WTC11 (cell line): ENCODE results near the gene HS1BP3. TPM values are rescaled to one million over a fixed set of nuclear protein-coding genes. Genes with fewer than 3 reads are reported as not detected.

ENCODE experiments used
- ATAC-seq: fragments of 200-7000 bp; cut with Tn5 transposase; 2 replicates; pipeline ENCODE4 v1.10.0; 2021; ENCODE audit warnings: mild to moderate bottlenecking, moderate library complexity
- CTCF ChIA-PET: fragments of 300-600 bp; sonication (Branson Sonifier 250); formaldehyde crosslinking; loops from one replicate; lab custom pipeline; 2021; ENCODE audit warnings: antibody characterized with exemption; lab: Charles Lee
- POLR2A ChIA-PET: fragments of 350-600 bp; sonication (Branson Sonifier 250); formaldehyde crosslinking; loops from one replicate; lab custom pipeline; 2021; ENCODE audit warnings: antibody characterized with exemption; lab: Charles Lee
- DNase-seq: peaks from one replicate; pipeline ENCODE4 v3.0.0; 2021; ENCODE audit warnings: low spot score
- H3K27ac Mint-ChIP-seq: 2 replicates; pipeline ENCODE4 v1.8.0; 2021; ENCODE audit warnings: mixed read lengths
- H3K27me3 Mint-ChIP-seq: 2 replicates; pipeline ENCODE4 v1.8.0; 2021; ENCODE audit warnings: low read depth, mild to moderate bottlenecking, moderate library complexity, mixed read lengths
- H3K36me3 Mint-ChIP-seq: 2 replicates; pipeline ENCODE4 v1.8.0; 2021; ENCODE audit warnings: mixed read lengths
- H3K4me1 Mint-ChIP-seq: 2 replicates; pipeline ENCODE4 v1.8.0; 2022; ENCODE audit warnings: mixed read lengths
- H3K4me3 Mint-ChIP-seq: 2 replicates; pipeline ENCODE4 v1.8.0; 2021; ENCODE audit warnings: mild to moderate bottlenecking, moderate library complexity, mixed read lengths
- H3K9me3 Mint-ChIP-seq: 2 replicates; pipeline ENCODE4 v1.8.0; 2021; ENCODE audit warnings: mixed read lengths
- ETV6 ChIP-seq: sonication (generic); formaldehyde crosslinking; IDR thresholded peaks from 2 replicates; pipeline ENCODE4 v1.8.1; 2022; ENCODE audit warnings: mild to moderate bottlenecking, missing genetic modification reagents
- GTF2I ChIP-seq: fragments of 250-450 bp; sonication (Bioruptor Pico); conservative IDR thresholded peaks from 2 replicates; pipeline ENCODE4 v1.4.0; 2021; ENCODE audit warnings: mild to moderate bottlenecking
- JAZF1 ChIP-seq: fragments of 250-450 bp; sonication (Bioruptor Pico); IDR thresholded peaks from 2 replicates; pipeline ENCODE4 v1.9.0; 2021; ENCODE audit warnings: moderate library complexity, mild to moderate bottlenecking, inconsistent platforms
- NR3C1 ChIP-seq: sonication (generic); formaldehyde crosslinking; conservative IDR thresholded peaks from 2 replicates; pipeline ENCODE4 v1.8.1; 2023; ENCODE audit warnings: low read depth, mild to moderate bottlenecking, missing genetic modification reagents
- PRRX2 ChIP-seq: fragments of 250-450 bp; sonication (Bioruptor Pico); IDR thresholded peaks from 2 replicates; pipeline ENCODE4 v1.8.0; 2021; ENCODE audit warnings: mild to moderate bottlenecking
- SOX15 ChIP-seq: fragments of 250-450 bp; sonication (Bioruptor Pico); IDR thresholded peaks from 2 replicates; pipeline ENCODE4 v1.9.0; 2021; ENCODE audit warnings: mild to moderate bottlenecking
- SP1 ChIP-seq: sonication (generic); formaldehyde crosslinking; conservative IDR thresholded peaks from 2 replicates; pipeline ENCODE4 v1.8.1; 2022; ENCODE audit warnings: missing genetic modification reagents
- TCF7 ChIP-seq: sonication (generic); formaldehyde crosslinking; IDR thresholded peaks from 2 replicates; pipeline ENCODE4 v1.8.0; 2022; ENCODE audit warnings: mild to moderate bottlenecking, low read depth, missing genetic modification reagents, moderate library complexity
- TEAD1 ChIP-seq: sonication (generic); formaldehyde crosslinking; IDR thresholded peaks from 2 replicates; pipeline ENCODE4 v1.8.0; 2022; ENCODE audit warnings: mild to moderate bottlenecking, missing genetic modification reagents
- TP53 ChIP-seq: sonication (generic); formaldehyde crosslinking; IDR thresholded peaks from 2 replicates; pipeline ENCODE4 v1.8.1; 2023; ENCODE audit warnings: mild to moderate bottlenecking, missing genetic modification reagents
- ZBTB21 ChIP-seq: sonication (generic); formaldehyde crosslinking; IDR thresholded peaks from 2 replicates; pipeline ENCODE4 v1.8.1; 2023; ENCODE audit warnings: mild to moderate bottlenecking, missing genetic modification reagents, borderline replicate concordance
- ZNF219 ChIP-seq: sonication (generic); formaldehyde crosslinking; IDR thresholded peaks from 2 replicates; pipeline ENCODE4 v1.8.0; 2023; ENCODE audit warnings: missing genetic modification reagents, mild to moderate bottlenecking, borderline replicate concordance
- ZNF232 ChIP-seq: sonication (generic); formaldehyde crosslinking; IDR thresholded peaks from 2 replicates; pipeline ENCODE4 v1.8.0; 2022; ENCODE audit warnings: mild to moderate bottlenecking, missing genetic modification reagents
- ZNF423 ChIP-seq: fragments of 250-450 bp; sonication (Bioruptor Pico); IDR thresholded peaks from 2 replicates; pipeline ENCODE4 v2.1.2; 2022; ENCODE audit warnings: mild to moderate bottlenecking, moderate library complexity
- ZNF671 ChIP-seq: fragments of 250-450 bp; sonication (Bioruptor Pico); IDR thresholded peaks from 2 replicates; pipeline ENCODE4 v1.8.0; 2021; ENCODE audit warnings: mild to moderate bottlenecking
- total RNA-seq: library from RNA; stranded (reverse); gene quantifications from 3 replicates; pipeline ENCODE4 v1.2.3, GENCODE V29; 2021
- TF ChIP-seq, protein P1 (sequence below): sonication (generic); formaldehyde crosslinking; IDR thresholded peaks from 2 replicates; pipeline ENCODE4 v1.8.0; 2023; ENCODE audit warnings: mild to moderate bottlenecking, missing genetic modification reagents
- TF ChIP-seq, protein P2 (sequence below): sonication (generic); formaldehyde crosslinking; IDR thresholded peaks from 2 replicates; pipeline ENCODE4 v1.8.0; 2022; ENCODE audit warnings: mild to moderate bottlenecking, missing genetic modification reagents
- TF ChIP-seq, protein P3 (sequence below): fragments of 250-450 bp; sonication (Bioruptor Pico); IDR thresholded peaks from 2 replicates; pipeline ENCODE4 v1.8.0; 2021; ENCODE audit warnings: mild to moderate bottlenecking
- TF ChIP-seq, protein P4 (sequence below): sonication (generic); formaldehyde crosslinking; IDR thresholded peaks from 2 replicates; pipeline ENCODE4 v1.8.0; 2022; ENCODE audit warnings: mild to moderate bottlenecking, missing genetic modification reagents
- TF ChIP-seq, protein P5 (sequence below): sonication (generic); formaldehyde crosslinking; conservative IDR thresholded peaks from 2 replicates; pipeline ENCODE4 v1.8.1; 2023; ENCODE audit warnings: mild to moderate bottlenecking, low read depth, missing genetic modification reagents, moderate library complexity
- TF ChIP-seq, protein P6 (sequence below): fragments of 250-450 bp; sonication (Bioruptor Pico); IDR thresholded peaks from 2 replicates; pipeline ENCODE4 v1.9.0; 2021; ENCODE audit warnings: mild to moderate bottlenecking
- TF ChIP-seq, protein P7 (sequence below): sonication (generic); formaldehyde crosslinking; IDR thresholded peaks from 2 replicates; pipeline ENCODE4 v1.8.0; 2022; ENCODE audit warnings: mild to moderate bottlenecking, missing genetic modification reagents
- TF ChIP-seq, protein P8 (sequence below): sonication (generic); formaldehyde crosslinking; IDR thresholded peaks from 2 replicates; pipeline ENCODE4 v1.8.0; 2022; ENCODE audit warnings: mild to moderate bottlenecking, missing genetic modification reagents

Gene HS1BP3
- total RNA-seq, 1 experiment from 2014 or later: 17.9 TPM

DNA sequence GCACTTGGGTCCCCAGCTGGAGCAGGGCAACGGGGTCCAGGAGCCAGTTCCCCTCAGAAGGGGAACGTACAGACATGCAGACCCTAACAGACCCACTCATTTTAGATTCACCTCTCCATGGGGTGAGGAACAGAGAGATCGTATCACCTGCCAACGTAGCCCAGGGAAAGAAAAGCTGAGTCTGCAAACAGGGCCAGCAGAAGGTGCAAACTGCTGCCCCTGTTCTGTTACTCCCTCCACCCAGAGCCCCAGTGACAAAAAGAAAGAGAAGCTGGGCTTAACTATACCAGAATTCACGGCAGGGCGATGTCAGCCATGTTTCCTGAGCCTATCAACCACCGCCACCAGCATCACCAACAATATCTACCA is 817 bp upstream of the HS1BP3 start (continued):
- TF ChIP-seq, protein P1, sequence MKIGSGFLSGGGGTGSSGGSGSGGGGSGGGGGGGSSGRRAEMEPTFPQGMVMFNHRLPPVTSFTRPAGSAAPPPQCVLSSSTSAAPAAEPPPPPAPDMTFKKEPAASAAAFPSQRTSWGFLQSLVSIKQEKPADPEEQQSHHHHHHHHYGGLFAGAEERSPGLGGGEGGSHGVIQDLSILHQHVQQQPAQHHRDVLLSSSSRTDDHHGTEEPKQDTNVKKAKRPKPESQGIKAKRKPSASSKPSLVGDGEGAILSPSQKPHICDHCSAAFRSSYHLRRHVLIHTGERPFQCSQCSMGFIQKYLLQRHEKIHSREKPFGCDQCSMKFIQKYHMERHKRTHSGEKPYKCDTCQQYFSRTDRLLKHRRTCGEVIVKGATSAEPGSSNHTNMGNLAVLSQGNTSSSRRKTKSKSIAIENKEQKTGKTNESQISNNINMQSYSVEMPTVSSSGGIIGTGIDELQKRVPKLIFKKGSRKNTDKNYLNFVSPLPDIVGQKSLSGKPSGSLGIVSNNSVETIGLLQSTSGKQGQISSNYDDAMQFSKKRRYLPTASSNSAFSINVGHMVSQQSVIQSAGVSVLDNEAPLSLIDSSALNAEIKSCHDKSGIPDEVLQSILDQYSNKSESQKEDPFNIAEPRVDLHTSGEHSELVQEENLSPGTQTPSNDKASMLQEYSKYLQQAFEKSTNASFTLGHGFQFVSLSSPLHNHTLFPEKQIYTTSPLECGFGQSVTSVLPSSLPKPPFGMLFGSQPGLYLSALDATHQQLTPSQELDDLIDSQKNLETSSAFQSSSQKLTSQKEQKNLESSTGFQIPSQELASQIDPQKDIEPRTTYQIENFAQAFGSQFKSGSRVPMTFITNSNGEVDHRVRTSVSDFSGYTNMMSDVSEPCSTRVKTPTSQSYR: no peak
- TF ChIP-seq, protein P2, sequence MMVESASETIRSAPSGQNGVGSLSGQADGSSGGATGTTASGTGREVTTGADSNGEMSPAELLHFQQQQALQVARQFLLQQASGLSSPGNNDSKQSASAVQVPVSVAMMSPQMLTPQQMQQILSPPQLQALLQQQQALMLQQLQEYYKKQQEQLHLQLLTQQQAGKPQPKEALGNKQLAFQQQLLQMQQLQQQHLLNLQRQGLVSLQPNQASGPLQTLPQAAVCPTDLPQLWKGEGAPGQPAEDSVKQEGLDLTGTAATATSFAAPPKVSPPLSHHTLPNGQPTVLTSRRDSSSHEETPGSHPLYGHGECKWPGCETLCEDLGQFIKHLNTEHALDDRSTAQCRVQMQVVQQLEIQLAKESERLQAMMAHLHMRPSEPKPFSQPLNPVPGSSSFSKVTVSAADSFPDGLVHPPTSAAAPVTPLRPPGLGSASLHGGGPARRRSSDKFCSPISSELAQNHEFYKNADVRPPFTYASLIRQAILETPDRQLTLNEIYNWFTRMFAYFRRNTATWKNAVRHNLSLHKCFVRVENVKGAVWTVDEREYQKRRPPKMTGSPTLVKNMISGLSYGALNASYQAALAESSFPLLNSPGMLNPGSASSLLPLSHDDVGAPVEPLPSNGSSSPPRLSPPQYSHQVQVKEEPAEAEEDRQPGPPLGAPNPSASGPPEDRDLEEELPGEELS (CRISPR knock-in tag): no peak
- TF ChIP-seq GTF2I: no peak
- no peak for TF ChIP-seq ZNF671 (CRISPR knock-in tag)
- no peak for TF ChIP-seq ZNF219 (CRISPR knock-in tag)
- TF ChIP-seq, protein P3, sequence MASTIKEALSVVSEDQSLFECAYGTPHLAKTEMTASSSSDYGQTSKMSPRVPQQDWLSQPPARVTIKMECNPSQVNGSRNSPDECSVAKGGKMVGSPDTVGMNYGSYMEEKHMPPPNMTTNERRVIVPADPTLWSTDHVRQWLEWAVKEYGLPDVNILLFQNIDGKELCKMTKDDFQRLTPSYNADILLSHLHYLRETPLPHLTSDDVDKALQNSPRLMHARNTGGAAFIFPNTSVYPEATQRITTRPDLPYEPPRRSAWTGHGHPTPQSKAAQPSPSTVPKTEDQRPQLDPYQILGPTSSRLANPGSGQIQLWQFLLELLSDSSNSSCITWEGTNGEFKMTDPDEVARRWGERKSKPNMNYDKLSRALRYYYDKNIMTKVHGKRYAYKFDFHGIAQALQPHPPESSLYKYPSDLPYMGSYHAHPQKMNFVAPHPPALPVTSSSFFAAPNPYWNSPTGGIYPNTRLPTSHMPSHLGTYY (CRISPR knock-in tag): no peak
- no peak for TF ChIP-seq TP53 (CRISPR knock-in tag)

DNA sequence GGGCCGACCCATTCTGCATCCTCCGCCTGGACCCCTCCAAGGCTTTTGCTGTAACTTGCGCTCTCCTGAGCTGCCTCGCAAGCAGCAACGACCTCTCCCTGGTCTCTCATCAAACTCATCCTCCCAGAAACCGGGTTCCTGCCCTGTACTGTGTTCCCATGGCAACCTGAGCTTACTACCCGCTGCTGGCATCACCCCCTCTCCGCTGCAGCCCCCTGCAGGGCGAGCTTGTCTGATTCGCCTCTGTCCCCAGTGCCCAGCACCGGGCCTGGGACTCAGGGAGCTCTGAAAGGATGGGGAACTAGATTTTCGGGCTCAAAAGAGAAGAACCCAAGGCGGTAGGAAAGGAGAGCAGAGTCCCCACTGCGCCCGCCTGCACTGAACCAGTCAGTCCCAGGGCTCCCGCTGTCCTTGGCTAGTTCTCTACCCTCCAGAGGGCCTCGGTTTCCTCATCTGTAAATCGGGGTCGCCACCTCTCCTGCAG is 463 bp downstream of the HS1BP3 start:
- Mint-ChIP-seq H3K36me3 (no peaks in the 10 kb centered on the region), H3K4me3 (peak overlapping the region; percentile 82), H3K27me3 (peaks cover 17% of the 10 kb centered on the region), H3K4me1 (peaks cover 31% of the 10 kb centered on the region), H3K27ac (no peak overlapping the region), H3K9me3 (no peaks in the 10 kb centered on the region)
- peak; percentile 37 for DNase-seq
- CTCF ChIA-PET: interaction anchor here (0.6 to 4.3 kb wide), 32 partner anchors 8 to 417 kb away, joined by 3 to 77 read pairs (median 8); partner anchors contain the start of genes GDF7 and RHOB
- peak; percentile 5 for ATAC-seq
- POLR2A ChIA-PET: interaction anchor here (1.6 to 2.6 kb wide), 2 partner anchors 11 to 203 kb away, joined by 8 to 19 read pairs; partner anchors contain the start of gene RHOB
- no peak for TF ChIP-seq PRRX2
- TF ChIP-seq ZBTB21 (CRISPR knock-in tag): no peak
- no peak for TF ChIP-seq ZNF423 (CRISPR knock-in tag)
- no peak for TF ChIP-seq NR3C1 (CRISPR knock-in tag)
- peak; percentile 3; the same call in 1 of the 2 replicates for TF ChIP-seq ZNF232
- TF ChIP-seq, protein P4, sequence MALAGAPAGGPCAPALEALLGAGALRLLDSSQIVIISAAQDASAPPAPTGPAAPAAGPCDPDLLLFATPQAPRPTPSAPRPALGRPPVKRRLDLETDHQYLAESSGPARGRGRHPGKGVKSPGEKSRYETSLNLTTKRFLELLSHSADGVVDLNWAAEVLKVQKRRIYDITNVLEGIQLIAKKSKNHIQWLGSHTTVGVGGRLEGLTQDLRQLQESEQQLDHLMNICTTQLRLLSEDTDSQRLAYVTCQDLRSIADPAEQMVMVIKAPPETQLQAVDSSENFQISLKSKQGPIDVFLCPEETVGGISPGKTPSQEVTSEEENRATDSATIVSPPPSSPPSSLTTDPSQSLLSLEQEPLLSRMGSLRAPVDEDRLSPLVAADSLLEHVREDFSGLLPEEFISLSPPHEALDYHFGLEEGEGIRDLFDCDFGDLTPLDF (CRISPR knock-in tag): no peak
- TF ChIP-seq, protein P5, sequence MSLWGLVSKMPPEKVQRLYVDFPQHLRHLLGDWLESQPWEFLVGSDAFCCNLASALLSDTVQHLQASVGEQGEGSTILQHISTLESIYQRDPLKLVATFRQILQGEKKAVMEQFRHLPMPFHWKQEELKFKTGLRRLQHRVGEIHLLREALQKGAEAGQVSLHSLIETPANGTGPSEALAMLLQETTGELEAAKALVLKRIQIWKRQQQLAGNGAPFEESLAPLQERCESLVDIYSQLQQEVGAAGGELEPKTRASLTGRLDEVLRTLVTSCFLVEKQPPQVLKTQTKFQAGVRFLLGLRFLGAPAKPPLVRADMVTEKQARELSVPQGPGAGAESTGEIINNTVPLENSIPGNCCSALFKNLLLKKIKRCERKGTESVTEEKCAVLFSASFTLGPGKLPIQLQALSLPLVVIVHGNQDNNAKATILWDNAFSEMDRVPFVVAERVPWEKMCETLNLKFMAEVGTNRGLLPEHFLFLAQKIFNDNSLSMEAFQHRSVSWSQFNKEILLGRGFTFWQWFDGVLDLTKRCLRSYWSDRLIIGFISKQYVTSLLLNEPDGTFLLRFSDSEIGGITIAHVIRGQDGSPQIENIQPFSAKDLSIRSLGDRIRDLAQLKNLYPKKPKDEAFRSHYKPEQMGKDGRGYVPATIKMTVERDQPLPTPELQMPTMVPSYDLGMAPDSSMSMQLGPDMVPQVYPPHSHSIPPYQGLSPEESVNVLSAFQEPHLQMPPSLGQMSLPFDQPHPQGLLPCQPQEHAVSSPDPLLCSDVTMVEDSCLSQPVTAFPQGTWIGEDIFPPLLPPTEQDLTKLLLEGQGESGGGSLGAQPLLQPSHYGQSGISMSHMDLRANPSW (CRISPR knock-in tag): no peak
- no peak for TF ChIP-seq ETV6
- no peak for TF ChIP-seq SP1
- TF ChIP-seq, protein P6, sequence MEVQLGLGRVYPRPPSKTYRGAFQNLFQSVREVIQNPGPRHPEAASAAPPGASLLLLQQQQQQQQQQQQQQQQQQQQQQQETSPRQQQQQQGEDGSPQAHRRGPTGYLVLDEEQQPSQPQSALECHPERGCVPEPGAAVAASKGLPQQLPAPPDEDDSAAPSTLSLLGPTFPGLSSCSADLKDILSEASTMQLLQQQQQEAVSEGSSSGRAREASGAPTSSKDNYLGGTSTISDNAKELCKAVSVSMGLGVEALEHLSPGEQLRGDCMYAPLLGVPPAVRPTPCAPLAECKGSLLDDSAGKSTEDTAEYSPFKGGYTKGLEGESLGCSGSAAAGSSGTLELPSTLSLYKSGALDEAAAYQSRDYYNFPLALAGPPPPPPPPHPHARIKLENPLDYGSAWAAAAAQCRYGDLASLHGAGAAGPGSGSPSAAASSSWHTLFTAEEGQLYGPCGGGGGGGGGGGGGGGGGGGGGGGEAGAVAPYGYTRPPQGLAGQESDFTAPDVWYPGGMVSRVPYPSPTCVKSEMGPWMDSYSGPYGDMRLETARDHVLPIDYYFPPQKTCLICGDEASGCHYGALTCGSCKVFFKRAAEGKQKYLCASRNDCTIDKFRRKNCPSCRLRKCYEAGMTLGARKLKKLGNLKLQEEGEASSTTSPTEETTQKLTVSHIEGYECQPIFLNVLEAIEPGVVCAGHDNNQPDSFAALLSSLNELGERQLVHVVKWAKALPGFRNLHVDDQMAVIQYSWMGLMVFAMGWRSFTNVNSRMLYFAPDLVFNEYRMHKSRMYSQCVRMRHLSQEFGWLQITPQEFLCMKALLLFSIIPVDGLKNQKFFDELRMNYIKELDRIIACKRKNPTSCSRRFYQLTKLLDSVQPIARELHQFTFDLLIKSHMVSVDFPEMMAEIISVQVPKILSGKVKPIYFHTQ (CRISPR knock-in tag): no peak
- TF ChIP-seq TCF7 (CRISPR knock-in tag): no peak
- TF ChIP-seq, protein P7, sequence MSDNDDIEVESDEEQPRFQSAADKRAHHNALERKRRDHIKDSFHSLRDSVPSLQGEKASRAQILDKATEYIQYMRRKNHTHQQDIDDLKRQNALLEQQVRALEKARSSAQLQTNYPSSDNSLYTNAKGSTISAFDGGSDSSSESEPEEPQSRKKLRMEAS (CRISPR knock-in tag): 0 out of 2 replicates have a peak, but pooled peaks have one; percentile 27
- TF ChIP-seq GTF2I: peak; percentile 92
- TF ChIP-seq TEAD1 (CRISPR knock-in tag): no peak
- no peak for TF ChIP-seq SOX15 (CRISPR knock-in tag)
- no peak for TF ChIP-seq JAZF1
- TF ChIP-seq, protein P8, sequence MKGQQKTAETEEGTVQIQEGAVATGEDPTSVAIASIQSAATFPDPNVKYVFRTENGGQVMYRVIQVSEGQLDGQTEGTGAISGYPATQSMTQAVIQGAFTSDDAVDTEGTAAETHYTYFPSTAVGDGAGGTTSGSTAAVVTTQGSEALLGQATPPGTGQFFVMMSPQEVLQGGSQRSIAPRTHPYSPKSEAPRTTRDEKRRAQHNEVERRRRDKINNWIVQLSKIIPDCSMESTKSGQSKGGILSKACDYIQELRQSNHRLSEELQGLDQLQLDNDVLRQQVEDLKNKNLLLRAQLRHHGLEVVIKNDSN (CRISPR knock-in tag): no peak
- no peak for TF ChIP-seq ZNF671 (CRISPR knock-in tag)
